RPMI7951 (cell line): Measurements from ENCODE around the gene PHLPP1. TPM values are rescaled to one million over a fixed set of nuclear protein-coding genes. Genes with fewer than 3 reads are reported as not detected.
"Not testable (repeated sequence)": the region's sequence is repeated elsewhere in the genome, so short reads cannot be mapped to it uniquely, and the experiment has no call there.

Source experiments
- DNase-seq: peaks from one replicate; pipeline ENCODE4 v3.0.0-alpha.2; 2012; ENCODE audit warnings: low read depth
- total RNA-seq: library from RNA; depleted of rRNA; stranded (reverse); fragments of >200 nt; shearing (Covaris generic); gene quantifications from 2 replicates; pipeline ENCODE4 v1.2.3, GENCODE V29; 2014

Gene PHLPP1
- total RNA-seq, 1 experiment from 2014 or later = 4.3 TPM

GRCh38 chr18:62883937-62884735, 168.8 kb downstream of the PHLPP1 start:
- no peak for DNase-seq

DNA sequence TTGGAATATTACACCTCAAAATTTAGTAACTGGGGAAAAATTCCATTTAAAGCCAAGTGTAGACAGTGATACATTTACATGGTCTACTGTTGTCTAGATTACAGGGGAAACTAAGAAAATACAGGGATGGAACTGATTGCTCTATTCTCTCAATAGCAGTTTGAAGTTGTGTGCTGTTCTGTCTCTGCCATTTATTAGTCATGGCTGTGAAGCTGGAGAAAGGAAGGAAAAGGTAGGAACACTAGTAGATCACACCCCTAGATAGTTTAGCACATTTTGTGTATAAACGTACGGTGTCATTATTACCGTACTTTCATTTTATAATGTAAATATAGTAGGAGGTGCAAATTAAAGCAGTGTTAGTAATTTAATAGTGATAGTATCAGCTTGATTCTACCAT, 170.5 kb downstream of the PHLPP1 start:
- DNase-seq = no peak

- no peak for DNase-seq
These were observed 179.5 kb downstream of the PHLPP1 start for GRCh38 chr18:62894681-62895390.

DNA sequence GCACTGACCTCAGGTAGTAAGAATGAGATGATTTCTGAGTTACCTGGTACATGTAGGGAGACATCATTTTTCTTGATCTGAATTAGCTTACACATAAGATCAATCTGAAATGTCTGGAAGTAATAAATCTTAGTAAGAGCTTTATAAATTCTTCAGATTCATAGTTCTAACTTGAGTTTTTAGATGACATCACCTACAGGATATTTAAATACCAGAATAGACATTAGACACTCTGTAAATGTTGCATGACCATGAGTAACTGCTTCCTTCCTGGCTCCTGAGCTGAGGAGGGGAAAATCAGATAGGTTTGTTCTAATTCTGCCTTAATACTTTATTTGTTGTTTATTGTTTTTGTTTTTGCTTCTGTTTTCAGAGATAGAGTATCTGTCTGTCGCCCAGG, 181.8 kb downstream of the PHLPP1 start:
- DNase-seq = no peak

DNA sequence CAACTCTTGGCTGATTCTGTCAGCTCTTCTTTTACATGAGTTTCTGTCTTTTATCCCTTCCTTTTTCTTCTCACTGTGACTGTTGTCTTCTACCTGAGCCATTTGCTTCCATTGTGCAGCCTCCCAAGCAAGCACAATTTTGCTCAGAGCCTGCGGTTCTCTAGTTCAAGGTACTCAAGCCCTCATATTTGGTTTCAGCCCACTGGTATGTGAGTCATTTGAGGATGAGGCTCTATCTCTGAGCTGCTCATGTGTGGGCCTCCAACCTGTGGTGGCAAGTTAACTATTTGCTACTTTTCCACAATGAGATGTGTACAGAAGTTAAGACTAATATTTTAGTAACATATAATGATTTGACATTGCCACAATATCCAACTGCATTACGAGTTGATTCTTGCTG, 183.0 kb downstream of the PHLPP1 start:
- no peak for DNase-seq

GRCh38 chr18:62899534-62899933, 184.2 kb downstream of the PHLPP1 start:
- DNase-seq = no peak

DNA sequence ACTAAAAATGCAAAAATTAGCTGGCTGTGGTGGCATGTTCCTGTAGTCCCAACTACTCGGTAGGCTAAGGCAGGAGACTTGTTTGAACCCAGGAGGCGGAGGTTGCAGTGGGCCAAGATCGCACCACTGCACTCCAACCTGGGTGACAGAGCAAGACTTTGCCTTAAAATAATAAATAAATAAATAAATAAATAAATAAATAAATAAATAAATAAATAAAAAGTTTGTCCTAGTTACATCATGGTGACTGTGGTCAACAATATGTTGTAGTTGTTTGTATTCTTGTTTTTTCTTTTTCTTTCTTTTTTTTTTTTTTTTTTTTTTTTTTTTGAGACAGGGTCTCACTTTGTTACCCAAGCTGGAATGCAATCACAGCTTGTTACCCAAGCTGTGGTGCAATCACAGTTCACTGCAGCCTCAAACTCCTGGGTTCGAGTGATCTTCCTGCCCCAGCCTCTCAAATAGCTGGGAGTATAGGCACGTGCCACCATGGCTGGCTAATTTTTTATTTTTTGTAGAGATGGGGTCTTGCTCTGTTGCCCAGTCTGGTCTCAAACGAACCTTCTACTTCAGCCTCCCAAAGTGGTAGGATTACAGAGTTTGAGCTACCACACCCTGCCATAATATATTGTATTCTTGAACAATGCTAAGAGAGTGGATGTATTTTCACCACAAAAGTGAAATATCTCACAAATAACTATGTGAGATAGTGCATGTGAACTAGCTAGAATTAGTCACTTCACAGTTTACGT, 185.0 kb downstream of the PHLPP1 start:
- no peak for DNase-seq

GRCh38 chr18:62902776-62903175, 187.4 kb downstream of the PHLPP1 start:
- no peak for DNase-seq

- no peak for DNase-seq
These were observed 189.3 kb downstream of the PHLPP1 start for GRCh38 chr18:62904396-62905285.

- no peak for DNase-seq
These were observed 197.5 kb downstream of the PHLPP1 start for GRCh38 chr18:62912885-62913284.

GRCh38 chr18:62913824-62914223, 198.5 kb downstream of the PHLPP1 start:
- DNase-seq = not testable (repeated sequence)

DNA sequence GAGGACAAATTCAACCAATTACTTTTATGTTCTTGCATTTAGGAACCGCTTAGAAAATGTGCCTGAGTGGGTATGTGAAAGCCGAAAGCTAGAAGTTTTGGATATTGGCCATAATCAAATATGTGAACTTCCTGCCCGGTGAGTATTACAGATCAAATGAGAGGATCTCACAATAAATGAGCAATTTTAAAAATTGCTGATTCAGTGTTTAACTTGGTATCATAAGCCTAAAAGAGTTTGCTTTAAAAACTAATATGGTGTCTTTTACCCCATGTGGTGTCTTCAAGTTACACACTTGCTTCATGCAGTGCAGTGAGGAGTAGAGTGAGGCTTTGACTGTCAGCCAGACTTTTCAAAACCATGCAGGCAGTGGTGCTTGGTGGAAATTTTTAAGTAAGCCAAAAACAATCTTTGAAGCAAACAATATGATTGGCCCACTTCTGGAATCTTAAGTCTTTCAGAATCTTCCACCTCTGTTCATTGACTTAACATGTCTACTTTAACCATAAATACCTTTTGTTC, 199.6 kb downstream of the PHLPP1 start:
- DNase-seq = no peak

GRCh38 chr18:62918361-62918760, 203.0 kb downstream of the PHLPP1 start:
- no peak for DNase-seq

DNA sequence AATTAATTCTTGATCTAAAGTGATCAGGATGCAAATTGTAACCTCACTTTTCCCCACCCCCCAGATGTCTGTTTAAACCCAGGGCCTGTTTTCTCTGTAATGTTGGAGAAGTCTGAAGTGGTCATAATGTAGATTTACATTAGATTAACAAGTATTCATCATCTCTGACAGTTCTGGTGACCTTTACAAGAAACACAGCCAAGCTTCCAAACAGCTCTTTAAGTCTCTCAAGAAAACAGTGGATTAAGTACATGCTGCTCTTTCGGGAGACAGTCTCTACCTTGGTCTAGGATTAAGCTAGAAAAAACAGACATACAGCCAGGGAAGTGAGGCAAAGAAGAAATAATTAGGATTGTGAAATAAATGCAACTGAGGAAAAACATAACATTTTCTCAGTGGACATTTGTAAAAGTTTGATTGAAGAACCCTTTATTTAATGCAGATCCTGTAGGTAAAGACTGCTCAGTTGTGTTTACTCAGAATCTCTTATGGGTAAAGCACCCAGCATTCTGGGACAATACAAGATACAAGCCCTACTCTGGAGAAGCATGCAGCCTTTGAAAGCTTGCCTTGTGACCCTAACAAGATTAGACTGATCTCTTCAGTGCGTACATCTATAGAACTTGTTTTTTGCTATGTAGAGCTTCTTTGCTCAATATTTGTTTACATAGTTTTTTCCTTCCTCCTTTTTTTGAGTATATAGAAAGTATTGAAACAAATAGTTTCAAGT, 203.9 kb downstream of the PHLPP1 start:
- no peak for DNase-seq

GRCh38 chr18:62925031-62925688, 209.8 kb downstream of the PHLPP1 start:
- no peak for DNase-seq

GRCh38 chr18:62928326-62928725, 213.0 kb downstream of the PHLPP1 start:
- DNase-seq = no peak

DNA sequence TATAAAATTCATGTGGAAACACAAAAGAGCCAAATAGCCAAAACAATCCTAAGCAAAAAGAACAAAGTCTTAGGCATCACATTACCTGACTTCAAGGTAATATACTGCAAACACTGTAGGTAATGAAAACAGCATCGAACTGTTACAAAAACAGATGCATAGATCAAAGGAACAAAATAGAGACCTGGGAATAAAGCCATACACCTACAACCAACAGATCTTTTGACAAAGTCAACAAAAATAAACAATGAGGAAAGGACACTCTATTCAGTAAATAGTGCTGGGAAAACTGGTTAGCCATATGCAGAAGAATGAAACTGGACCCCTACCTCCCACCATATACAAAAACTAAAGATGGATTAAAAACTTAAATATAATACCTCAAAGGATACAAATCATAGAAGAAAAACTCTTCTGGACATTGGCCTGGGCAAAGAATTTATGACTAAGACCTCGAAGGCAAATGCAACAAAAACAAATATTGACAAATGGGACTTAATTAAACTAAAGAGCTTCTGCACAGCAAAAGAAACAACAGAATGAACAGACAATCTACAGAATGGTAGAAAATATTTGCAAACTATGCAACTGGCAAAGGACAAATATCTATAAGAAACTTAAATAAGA, 218.0 kb downstream of the PHLPP1 start:
- DNase-seq = no peak

DNA sequence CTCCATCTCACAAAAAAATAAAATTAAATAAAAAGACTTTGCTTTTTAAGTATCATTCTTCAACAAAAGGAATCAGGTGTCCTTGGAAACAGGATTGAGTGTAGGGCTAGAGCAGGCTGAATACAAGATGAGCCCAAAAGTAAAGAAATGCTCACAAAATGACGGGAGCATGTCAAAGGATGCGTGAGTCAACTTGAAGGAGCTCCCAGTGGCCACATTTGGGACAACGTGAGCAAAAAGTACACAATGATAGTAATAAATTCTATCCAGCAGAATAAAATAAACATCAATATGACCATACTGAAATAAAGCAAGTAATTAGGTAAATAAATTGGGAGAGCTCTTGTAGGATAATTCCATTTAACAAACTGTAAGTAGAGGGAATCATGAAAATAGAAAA, 220.7 kb downstream of the PHLPP1 start:
- DNase-seq = no peak

GRCh38 chr18:62937065-62937464, 221.7 kb downstream of the PHLPP1 start:
- no peak for DNase-seq

- DNase-seq = no peak
These were observed 222.7 kb downstream of the PHLPP1 start for GRCh38 chr18:62938006-62938405.
